ENCODE results near the gene AFF1. TPM values are rescaled to one million over a fixed set of nuclear protein-coding genes. Genes with fewer than 3 reads are reported as not detected.
"Not testable (repeated sequence)": the region's sequence is repeated elsewhere in the genome, so short reads cannot be mapped to it uniquely, and the experiment has no call there.

The AFF1 gene
- total RNA-seq, 1 donor from 2014 or later, result 194 TPM

DNA sequence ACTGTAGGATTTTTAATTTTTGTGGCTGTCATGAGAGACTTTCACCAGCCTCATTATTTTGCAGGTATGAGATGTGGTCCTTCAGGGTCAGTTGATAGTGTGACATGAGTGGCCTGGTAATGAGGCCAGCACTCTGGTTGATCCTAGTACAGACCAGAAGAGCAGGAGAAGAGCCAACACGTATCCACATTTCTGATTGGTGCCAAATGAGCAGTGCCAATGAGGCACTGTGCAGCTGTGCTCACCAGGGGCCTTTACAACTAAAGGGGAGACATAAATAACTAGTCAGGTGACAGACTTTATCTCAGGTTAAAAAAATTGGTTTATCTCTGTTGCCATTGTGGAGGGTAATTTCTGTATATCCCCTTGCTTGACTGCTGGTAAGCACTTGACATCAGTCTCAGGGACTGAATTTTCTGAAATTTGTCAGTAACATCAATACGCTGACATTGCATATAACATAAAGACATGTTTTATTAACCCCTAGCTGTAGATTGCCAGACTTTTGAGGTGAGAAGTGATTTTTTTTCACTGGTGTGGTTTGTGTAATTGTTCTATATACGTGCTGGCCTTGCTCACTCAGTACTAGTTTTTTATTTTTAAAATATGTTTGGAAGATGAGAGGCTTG lies 101.2 kb downstream of the AFF1 start:
- no peak for DNase-seq (ENCODE audit: low spot score)

- no peak for DNase-seq (ENCODE audit: low spot score)
Measured at GRCh38 chr4:87036713-87037112, 101.9 kb downstream of the AFF1 start.

DNA sequence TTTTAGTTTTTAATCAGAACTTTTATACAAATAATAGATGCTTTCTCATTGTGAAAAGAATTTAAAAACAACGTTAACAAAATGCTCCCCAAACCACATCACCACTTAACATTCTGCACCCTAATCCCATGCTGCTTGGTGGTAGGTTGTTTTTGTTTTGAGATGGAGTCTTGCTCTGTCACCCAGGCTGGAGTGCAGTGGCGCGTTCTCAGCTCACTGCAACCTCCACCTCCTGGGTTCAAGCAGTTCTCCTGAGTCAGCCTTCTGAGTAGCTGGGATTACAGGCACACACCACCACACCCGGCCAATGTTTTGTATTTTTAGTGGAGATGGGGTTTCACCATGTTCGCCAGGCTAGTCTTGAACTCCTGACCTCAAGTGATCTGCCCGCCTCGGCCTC lies 102.4 kb downstream of the AFF1 start:
- DNase-seq (ENCODE audit: low spot score), result not testable (repeated sequence)

- no peak for DNase-seq (ENCODE audit: low spot score)
Measured at GRCh38 chr4:87037671-87038334, 103.0 kb downstream of the AFF1 start.

GRCh38 chr4:87038837-87039615 lies 104.2 kb downstream of the AFF1 start:
- DNase-seq (ENCODE audit: low spot score), result peak; percentile 69

- no peak for DNase-seq (ENCODE audit: low spot score)
Measured at GRCh38 chr4:87041141-87041540, 106.3 kb downstream of the AFF1 start.

DNA sequence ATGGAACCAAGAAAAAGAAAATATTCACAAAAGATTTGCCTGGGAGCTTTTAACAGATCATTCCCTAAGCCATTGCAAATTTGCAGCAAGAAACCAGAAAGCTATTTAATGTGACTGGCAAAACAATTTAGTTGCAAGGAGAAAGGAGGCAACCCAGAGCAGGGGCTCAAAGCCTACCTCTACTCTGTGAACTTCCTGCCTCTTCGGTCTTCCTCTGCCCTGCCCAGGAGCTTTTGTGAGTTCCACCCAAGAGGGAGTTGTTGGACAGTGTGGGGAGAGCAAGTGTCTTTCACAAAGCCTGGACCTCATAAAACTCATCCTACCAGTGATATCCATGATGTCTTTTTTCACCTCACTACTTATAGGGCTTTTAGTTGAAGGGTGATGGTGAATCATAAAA lies 107.4 kb downstream of the AFF1 start:
- no peak for DNase-seq (ENCODE audit: low spot score)

- DNase-seq (ENCODE audit: low spot score), result no peak
Measured at GRCh38 chr4:87042986-87043820, 108.4 kb downstream of the AFF1 start.

DNA sequence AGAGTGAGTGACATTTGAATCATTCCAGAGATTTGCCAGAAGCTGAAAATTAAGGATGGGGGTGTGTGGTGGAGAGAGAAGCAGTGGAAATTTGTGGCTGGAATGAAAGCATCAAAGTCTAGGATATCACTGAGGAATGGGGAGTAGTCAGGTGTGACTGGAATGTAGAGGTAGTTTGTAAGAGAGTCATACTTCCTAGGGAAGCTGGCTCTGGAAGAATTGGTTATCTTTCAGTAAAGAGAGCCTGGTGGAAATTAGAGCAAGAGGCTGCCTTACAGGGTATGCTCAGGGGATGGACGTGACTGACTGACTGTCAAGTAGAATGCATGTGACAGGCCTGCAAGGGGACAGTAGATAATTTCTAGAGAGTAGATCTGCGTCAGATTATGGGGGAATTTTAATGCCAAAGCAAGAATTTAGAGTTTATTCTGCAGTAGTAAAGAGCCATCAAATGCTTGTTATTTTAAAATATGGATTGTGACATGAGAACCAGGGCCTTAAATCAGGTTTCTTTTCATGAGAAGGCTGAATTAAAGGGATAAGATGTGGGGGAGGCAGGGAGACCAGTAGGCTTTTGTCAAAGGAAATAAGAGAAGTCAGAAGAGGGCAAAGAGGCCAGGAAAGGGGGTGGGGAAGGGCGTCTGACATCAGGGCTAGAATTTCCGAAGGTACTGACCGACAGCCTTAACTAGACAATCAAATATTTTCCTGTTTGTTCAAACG lies 109.9 kb downstream of the AFF1 start:
- no peak for DNase-seq (ENCODE audit: low spot score)

DNA sequence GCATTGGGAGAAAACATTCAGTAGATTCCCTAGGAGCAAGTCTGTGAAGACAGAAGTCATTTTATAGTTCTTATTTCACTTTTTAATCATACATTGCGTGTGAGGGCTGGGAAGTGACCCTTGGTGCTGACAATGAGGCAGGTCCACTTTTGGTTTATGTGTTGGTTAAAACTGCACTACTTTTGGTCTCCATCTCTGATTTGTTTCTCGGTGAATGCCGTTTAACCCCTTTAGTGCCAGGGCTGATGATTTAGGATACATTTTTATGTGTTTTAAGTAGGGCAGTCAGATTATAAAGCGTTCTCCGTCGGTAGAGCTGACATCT lies 110.4 kb downstream of the AFF1 start:
- DNase-seq (ENCODE audit: low spot score), result no peak

DNA sequence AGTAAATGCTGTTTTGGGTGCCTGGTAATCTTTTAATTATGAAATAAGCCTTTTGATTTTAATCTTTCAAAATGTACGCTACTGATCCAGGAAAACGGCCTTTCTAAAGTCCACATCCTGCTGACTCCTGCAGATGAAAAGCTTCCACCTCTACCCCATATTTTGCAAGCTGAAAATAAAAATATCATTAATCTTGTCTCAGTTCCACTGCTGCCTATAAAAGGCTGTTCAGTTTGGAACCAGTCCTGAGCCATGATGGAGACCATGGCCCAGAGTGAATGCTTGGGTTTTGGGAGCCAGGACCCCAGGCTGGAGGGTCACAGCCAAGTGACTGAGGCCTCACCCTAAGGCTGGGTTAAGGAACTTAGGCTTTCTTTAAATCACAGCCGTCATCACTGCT lies 110.8 kb downstream of the AFF1 start:
- no peak for DNase-seq (ENCODE audit: low spot score)

GRCh38 chr4:87046121-87046551 lies 111.3 kb downstream of the AFF1 start:
- DNase-seq (ENCODE audit: low spot score), result no peak

DNA sequence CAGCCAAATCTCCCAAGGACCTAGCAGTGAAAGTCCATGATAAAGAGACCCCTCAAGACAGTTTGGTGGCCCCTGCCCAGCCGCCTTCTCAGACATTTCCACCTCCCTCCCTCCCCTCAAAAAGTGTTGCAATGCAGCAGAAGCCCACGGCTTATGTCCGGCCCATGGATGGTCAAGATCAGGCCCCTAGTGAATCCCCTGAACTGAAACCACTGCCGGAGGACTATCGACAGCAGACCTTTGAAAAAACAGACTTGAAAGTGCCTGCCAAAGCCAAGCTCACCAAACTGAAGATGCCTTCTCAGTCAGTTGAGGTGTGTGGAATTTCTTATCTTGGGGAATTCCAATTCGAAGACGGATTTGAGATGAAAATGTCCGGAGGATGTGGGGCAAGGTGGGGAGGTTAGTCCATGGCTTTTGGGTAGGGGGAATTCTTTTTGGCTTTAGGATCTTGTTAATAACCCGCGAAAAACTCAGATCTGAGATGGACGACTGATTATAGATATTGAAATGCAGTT lies 112.5 kb downstream of the AFF1 start:
- DNase-seq (ENCODE audit: low spot score), result no peak

GRCh38 chr4:87049508-87049907 lies 114.7 kb downstream of the AFF1 start:
- DNase-seq (ENCODE audit: low spot score), result no peak

DNA sequence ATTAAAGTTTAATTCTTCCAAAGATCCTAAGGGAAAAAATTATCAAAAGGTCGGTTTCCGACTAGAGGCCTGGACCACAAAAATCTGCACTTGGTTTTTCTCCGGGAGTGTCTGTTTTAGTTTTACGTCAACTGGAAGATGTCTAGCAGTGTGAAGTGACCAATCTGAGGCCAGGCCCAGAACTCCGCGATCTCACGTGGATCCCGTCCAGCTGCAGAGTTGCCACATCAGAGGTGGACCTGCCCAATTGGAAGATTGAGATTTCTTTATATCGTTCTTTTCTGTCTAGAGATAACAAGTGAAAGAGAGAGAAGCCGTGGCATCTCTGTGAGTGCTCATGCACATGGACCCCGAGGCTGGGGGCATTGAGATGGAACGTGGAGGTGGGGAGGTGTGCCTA lies 115.8 kb downstream of the AFF1 start:
- DNase-seq (ENCODE audit: low spot score), result no peak

GRCh38 chr4:87051121-87051713 lies 116.4 kb downstream of the AFF1 start:
- no peak for DNase-seq (ENCODE audit: low spot score)

GRCh38 chr4:87052615-87053014 lies 117.8 kb downstream of the AFF1 start:
- DNase-seq (ENCODE audit: low spot score), result no peak

GRCh38 chr4:87053176-87053658 lies 118.4 kb downstream of the AFF1 start:
- no peak for DNase-seq (ENCODE audit: low spot score)

DNA sequence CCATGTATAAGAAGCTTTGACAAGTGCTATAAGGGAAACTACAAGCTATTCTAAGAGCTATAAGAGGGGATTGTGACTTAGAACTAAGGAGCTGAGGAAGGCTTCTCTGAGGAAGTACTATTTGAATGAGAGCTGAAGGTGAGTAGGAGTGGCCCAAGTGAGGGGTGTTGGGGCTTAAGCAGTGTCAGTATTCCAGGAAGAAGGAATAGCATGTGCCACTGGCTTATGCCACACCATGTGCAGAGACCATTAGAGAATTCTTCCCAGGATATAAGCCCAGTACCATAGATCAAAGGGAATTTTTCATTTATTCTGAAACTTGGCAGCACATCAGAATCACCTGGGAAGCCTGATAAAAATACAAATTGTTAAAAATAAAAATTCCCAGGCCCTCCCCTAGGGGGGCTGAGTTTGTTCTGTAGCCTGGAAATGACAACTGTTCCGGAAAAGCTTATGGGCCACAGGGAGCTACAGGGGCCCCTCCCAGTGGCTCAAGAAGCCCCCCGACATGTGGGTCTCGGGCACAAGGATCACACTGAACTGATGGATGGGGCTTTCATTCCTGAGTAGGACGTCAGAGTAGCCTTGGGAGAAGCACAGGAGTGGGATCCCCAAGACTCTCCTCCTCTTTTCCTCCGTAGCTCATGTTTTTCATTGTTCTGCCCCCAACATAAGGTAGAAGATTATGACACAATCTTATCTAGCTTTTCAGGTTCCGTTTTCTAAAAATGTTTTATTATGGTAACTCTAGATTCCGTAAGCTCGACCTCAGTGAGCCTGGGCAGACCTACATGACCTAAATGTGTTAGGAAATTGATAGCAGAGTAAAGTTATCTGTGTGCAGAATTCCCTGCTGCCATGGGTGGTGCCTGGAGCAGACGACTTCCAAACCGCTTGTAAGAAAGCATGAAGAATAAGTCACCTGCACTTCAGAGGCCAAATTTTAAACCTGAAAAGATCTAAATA lies 119.3 kb downstream of the AFF1 start:
- no peak for DNase-seq (ENCODE audit: low spot score)

DNA sequence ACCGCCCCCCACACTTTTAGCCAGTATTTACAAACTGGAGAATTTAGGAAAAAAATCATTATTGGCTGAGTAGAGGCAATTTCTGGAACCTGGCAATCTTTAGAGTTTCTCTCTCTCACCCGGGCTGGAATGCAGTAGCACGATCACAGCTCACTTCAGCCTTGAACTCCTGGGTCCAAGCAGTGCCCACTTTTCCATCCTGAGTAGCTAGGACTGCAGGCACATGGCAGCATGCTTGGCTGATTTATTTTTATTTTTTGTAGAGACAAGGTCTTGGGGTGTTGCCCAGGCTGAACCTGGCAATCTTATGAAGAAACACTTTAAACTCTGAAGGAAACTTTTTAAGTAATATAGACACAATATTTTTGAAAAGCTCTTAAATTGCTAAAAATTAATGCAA lies 120.1 kb downstream of the AFF1 start:
- no peak for DNase-seq (ENCODE audit: low spot score)
